ENCODE data around the gene IGFN1.

IGFN1 gene

DNA sequence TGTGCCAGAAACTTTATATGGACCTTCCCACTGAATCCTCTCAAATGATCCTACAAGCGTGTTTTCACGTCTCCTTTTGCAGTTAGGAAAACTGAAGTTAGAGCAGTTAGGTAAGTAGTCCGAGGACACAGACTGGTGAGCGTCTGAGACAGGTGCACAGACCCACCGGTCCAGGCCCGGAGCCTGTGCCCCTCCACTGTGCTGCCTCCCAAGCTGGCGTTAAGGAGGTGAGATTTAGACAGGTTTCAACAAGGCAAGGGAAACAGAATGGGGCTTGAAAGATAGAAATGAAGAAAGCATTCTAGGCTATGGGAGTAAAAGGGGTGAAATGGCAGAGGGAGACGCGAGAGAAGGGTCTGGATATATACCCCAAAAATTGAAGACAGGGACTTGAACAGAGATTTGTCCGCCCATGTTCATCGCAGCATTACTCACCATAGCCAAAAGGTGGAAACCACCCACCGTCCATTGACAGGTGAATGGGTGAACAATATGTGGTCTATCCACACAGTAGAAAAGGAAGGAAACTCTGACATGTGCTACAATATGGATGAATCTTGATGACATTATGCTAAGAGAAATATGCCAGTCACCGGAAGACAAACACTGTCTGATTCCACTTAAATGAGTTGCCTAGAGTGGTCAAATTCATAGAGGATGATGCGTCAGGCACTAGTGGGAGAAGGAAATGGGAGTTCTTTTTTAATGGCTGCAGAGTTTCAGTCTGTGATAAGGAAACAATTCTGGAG is 77.0 kb downstream of the IGFN1 start:
- no peak for FAIRE-seq

DNA sequence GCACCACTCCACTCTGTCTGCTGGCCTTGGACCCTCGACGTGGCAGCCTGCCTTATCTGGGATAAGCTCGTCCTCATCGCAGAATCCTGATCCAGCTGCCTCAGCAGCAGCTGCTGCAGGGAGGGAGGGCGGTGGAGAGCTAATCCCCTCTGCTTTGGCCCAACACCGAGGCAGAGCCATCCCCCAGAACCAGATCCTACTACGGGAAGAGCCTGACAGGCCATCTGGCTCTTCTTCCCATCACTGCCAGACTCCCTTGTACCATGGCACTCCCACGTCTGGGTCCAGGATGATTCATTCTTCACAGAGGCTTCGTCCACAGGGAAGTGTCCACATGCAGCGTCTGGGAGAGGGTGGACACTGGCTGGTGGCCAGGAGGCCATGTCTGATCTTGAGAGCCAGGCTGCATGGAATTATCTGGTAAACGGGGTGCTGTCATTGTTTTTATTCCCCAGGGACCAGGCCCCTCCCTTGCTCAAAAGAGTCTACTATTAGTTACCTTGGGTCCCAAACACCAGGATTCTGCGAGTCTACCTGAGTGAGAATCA is 78.1 kb downstream of the IGFN1 start:
- FAIRE-seq, result no peak

DNA sequence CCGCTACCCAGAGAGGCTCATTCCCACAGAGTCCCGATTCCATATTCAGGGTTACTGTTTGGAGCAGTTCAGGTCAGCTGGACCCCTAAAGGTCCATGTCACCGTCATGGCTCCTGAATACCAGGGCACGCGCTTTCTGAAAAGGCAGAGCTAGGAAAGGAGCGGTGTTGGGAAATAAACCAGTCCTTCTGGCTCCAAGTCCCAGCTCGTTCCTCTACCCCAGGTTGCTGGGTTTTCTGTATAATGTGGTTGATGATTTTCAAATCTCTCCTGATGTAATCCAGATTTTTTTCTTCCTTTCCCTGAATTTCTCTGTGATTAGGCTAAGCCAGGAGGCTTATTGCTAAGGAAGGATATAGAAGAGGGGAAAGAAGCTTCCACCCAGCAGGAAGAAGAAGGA is 78.7 kb downstream of the IGFN1 start:
- FAIRE-seq, result no peak

DNA sequence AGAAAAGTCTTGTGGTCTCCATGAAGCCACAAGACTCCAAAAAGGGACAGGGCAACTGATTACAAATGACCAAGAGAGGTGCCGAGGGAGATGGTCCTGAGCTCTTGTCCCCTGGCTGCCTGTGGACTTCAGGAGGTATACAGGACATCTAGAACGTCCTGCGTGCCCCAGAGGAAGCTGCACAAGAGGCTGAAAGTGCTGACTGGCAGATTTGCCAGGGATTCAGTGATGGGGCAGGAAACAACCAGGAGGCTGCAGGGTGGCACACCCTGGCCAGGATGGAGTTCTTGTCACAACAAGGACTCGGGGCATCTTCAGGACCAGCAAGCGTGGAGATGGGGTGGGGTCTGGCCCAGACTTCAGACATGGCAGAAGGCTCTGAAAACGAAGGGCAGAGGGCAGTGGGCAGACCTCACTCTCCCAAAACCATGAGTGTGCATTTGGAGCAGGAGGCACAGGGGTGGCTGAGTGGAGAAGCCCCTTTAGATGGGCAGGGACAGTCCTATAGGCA is 79.3 kb downstream of the IGFN1 start:
- no peak for FAIRE-seq

DNA sequence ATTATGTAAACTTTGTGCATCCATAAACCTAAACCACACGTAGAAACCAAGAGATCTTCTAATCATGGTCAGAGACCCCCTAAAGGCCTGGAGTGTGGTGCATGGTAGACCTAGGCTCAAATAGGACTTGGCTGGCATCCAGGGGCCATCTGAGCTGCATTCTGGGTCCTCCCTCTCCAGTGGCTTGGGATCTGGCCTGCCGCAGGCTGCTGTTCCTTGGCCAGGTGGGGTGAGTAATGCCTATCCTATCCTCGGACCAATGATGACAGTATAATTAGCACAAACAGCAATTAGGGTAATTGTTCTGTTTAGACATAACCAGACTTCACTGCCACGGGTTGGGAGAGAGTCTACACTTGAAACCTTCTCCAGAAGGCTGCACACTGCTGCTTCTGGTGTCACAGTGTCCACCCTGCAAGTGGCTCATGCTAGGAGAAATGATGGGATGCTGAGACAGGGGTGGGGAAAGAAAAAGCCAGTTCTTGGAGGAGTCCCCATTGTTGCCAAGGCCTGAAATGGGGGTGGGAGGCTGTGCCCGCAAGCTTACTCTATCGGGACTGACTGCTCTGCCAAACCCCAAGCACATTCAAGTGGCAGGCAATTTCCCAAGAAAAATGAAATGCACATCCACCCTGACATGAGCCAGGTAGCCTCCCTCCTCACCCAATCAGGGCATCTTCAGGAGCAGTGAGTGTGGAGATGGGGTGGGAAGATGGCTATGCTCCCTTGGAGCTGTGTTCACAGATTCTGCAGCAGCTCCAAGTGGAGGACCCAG is 80.2 kb downstream of the IGFN1 start:
- FAIRE-seq, result no peak

DNA sequence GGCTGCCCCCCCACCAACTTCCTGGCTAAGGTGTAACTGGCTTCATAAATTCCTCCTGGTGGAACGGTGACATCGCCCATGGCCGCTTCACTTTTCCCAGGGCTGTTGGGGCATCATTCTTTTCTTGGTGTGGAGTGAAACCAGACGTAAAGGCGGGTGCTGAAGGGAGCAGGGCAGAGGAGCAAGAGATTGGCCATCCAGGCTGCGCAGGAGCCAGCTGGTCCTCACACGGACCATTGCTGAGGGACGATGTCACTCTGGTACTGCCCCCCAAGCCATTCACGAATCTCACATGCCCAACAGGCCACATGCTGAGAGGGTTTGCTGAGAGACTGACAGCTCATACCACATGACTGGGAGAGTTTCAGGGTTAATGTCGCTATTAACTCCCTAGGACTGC is 82.2 kb downstream of the IGFN1 start:
- FAIRE-seq, result no peak

DNA sequence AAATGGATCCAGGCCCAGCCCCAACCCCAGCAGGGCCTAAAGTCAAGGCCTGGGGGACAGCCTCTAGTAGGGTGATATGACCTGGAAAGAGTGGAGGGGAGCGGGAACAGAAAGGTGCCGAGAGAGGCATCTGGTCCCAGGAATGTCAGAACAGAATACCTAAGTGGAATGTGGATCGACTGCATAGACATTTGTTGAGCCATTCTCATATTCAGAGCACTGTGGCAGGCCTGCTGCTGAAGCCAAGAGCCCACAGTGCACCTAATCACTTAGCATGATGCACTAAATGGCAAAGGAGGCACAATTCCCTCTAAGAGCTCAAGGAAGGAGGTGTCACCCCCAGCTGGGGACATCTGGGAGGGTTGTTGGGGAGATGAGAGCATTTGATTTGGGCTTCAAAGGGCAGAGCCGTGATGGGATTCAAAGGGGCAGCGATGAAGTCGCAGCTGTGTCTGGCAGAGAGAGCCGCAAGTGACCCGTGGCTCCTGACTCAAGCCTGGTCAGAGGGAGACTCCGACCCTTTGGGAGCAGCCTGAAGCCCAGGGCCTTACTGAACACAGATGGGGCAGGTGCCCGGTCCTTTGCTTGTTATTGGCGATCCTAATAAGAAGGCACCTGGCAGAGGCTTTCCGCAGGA is 84.1 kb downstream of the IGFN1 start:
- no peak for FAIRE-seq

DNA sequence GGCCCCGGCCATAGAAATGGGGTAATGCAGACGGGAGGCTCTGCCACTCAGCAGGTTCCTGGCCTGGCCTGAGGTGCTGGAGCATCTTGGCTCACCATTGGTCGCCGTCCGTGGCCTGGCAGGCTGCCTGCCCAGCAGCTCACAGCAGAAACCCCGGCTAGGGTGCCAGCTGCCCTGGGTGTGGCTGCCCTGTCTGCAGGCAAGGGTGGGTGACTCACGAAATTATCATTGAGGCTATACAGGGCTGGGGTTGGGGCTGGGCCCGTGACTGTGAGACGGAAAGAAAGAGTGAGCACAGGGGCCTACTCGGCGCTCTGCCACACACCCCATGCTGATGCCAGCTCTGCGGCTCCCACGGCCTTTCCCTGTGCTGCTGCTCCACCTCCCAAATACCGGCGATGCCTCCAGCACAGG is 84.6 kb downstream of the IGFN1 start:
- FAIRE-seq, result no peak

DNA sequence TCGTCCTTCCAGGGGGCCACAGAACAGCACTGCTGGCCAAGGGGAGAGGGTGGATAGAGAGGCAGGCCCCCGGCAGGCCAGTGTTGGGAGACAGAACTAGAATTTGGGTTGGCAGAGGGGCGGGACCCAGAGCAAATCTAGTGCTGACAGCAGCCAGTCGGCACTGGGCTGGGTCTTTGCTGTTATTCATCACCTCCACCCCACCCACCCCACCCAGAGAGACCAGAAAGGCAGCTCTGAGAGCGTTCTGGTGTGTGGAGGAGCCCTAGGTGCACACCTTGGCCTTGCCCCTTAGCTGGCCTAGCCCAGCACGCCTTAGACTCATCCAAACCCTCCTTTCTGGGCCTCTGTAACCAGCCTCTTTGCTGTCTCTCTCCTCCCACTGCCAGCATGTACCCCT is 86.3 kb downstream of the IGFN1 start:
- FAIRE-seq, result no peak

DNA sequence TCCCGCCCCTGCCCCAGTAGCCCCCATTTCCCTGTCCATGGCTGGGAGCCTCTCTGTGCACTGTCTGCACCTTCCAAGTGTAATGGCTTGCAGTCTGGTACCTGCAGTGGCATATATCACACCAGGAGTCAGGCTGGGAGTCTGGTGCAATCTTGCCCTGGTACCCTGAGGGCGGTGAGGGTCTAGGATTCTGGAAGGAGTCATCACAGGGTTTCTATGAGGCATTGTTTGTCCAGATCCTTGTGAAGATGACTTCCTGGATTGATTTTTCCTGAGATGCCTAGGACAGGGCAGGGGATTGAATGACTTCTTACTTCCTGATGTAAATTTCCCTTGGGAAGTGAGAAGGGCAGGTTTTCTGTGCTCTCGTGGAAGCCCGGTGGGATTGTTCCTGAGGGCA is 86.8 kb downstream of the IGFN1 start:
- FAIRE-seq, result no peak

Measured in A204.1 (cell line).